Hepatocyte (in vitro differentiated cells): ENCODE data around the gene SPINT4. TPM values are rescaled to one million over a fixed set of nuclear protein-coding genes. Genes with fewer than 3 reads are reported as not detected.

ENCODE experiments used
- microRNA-seq: library from miRNA; unstranded; fragments of <30 nt; microRNA quantifications from one replicate; pipeline ENCODE4, GENCODE V29; 2017
- polyA plus RNA-seq: library from polyadenylated mRNA; unstranded; fragments of >200 nt; fragmentation: Nextera tagmentation; extraction: Ambion mirVana; gene quantifications from 2 replicates; pipeline ENCODE4 v1.2.1, GENCODE V29; 2016
- small RNA-seq: library from RNA; depleted of rRNA; stranded (forward); fragments of <200 nt; gene quantifications from one replicate; pipeline ENCODE3, GENCODE V24; 2014
- total RNA-seq: library from RNA; depleted of rRNA; stranded (reverse); fragments of >200 nt; gene quantifications from 2 replicates; pipeline ENCODE4 v1.2.3, GENCODE V29; 2014

The SPINT4 gene
- total and polyA plus RNA-seq, 2 experiments from 2014 or later = not detected

Small RNA genes lying within 50 kb of the gene (microRNA-seq; reads per million reads assigned to microRNA genes)
- 75.6 reads per million, percentile 58 among the genes with 10 or more reads in this experiment for gene MIR3617

Small RNA genes lying within 50 kb of the gene (small RNA-seq; reads per million reads assigned to genes)
- gene MIR3617 (0.43 reads per million, percentile 30 among the genes with 10 or more reads in this experiment), gene SPINT5P (not detected)

Other genes with a start within 250 kb of the SPINT4 start
- not detected in 2 replicates for gene SPINT3, start 206.7 kb upstream of the SPINT4 start, total RNA-seq
- not detected in 2 replicates for gene SPINT3, start 206.7 kb upstream of the SPINT4 start, polyA plus RNA-seq
- gene WFDC6, start 182.9 kb upstream of the SPINT4 start, total RNA-seq = not detected in 2 replicates
- gene WFDC6, start 182.9 kb upstream of the SPINT4 start, polyA plus RNA-seq = not detected in 2 replicates
- not detected in 2 replicates for gene EPPIN, start 174.9 kb upstream of the SPINT4 start, total RNA-seq
- gene EPPIN, start 174.9 kb upstream of the SPINT4 start, polyA plus RNA-seq = not detected in 2 replicates
- not detected in 2 replicates for gene WFDC8, start 143.1 kb upstream of the SPINT4 start, total RNA-seq
- not detected in 2 replicates for gene WFDC8, start 143.1 kb upstream of the SPINT4 start, polyA plus RNA-seq
- not detected in 2 replicates for gene WFDC10A, start 92.6 kb upstream of the SPINT4 start, total RNA-seq
- gene WFDC10A, start 92.6 kb upstream of the SPINT4 start, polyA plus RNA-seq = not detected in 2 replicates
- gene WFDC9, start 91.1 kb upstream of the SPINT4 start, total RNA-seq = not detected in 2 replicates
- gene WFDC9, start 91.1 kb upstream of the SPINT4 start, polyA plus RNA-seq = not detected in 2 replicates
- gene WFDC11, start 52.1 kb upstream of the SPINT4 start, total RNA-seq = not detected in 2 replicates
- not detected in 2 replicates for gene WFDC11, start 52.1 kb upstream of the SPINT4 start, polyA plus RNA-seq
- gene WFDC13, start 20.3 kb upstream of the SPINT4 start, total RNA-seq = not detected in 2 replicates
- gene WFDC13, start 20.3 kb upstream of the SPINT4 start, polyA plus RNA-seq = 0.29 TPM in 1 of 2 replicates, not detected in the other
- 2.6 TPM in 1 of 2 replicates, not detected in the other for gene WFDC10B, start 17.3 kb upstream of the SPINT4 start, total RNA-seq
- gene WFDC10B, start 17.3 kb upstream of the SPINT4 start, polyA plus RNA-seq = 0.62 and 1.9 TPM in 2 replicates
- 0.72 and 2.6 TPM in 2 replicates for gene WFDC3, start 69.5 kb downstream of the SPINT4 start, total RNA-seq
- 9.9 and 16.8 TPM in 2 replicates for gene WFDC3, start 69.5 kb downstream of the SPINT4 start, polyA plus RNA-seq
- gene DNTTIP1, start 69.6 kb downstream of the SPINT4 start, total RNA-seq = 18.8 and 25.2 TPM in 2 replicates
- 60.3 and 65.1 TPM in 2 replicates for gene DNTTIP1, start 69.6 kb downstream of the SPINT4 start, polyA plus RNA-seq
- gene UBE2C, start 90.3 kb downstream of the SPINT4 start, total RNA-seq = 21.9 and 26.7 TPM in 2 replicates
- gene UBE2C, start 90.3 kb downstream of the SPINT4 start, polyA plus RNA-seq = 46.9 and 49.0 TPM in 2 replicates
- 0.63 TPM in 1 of 2 replicates, not detected in the other for gene TNNC2, start 105.0 kb downstream of the SPINT4 start, total RNA-seq
- 0.51 and 1.8 TPM in 2 replicates for gene TNNC2, start 105.0 kb downstream of the SPINT4 start, polyA plus RNA-seq
- 19.3 and 30.0 TPM in 2 replicates for gene SNX21, start 111.5 kb downstream of the SPINT4 start, total RNA-seq
- gene SNX21, start 111.5 kb downstream of the SPINT4 start, polyA plus RNA-seq = 32.1 and 32.5 TPM in 2 replicates
- gene ACOT8, start 135.0 kb downstream of the SPINT4 start, total RNA-seq = 26.3 and 40.6 TPM in 2 replicates
- 36.5 and 44.0 TPM in 2 replicates for gene ACOT8, start 135.0 kb downstream of the SPINT4 start, polyA plus RNA-seq
- 4.3 and 6.2 TPM in 2 replicates for gene ZSWIM3, start 135.3 kb downstream of the SPINT4 start, total RNA-seq
- gene ZSWIM3, start 135.3 kb downstream of the SPINT4 start, polyA plus RNA-seq = 1.3 and 4.1 TPM in 2 replicates
- 6.4 and 6.9 TPM in 2 replicates for gene ZSWIM1, start 158.9 kb downstream of the SPINT4 start, total RNA-seq
- 4.7 and 5.0 TPM in 2 replicates for gene ZSWIM1, start 158.9 kb downstream of the SPINT4 start, polyA plus RNA-seq
- 5.6 TPM in 1 of 2 replicates, not detected in the other for gene SPATA25, start 165.3 kb downstream of the SPINT4 start, total RNA-seq
- gene SPATA25, start 165.3 kb downstream of the SPINT4 start, polyA plus RNA-seq = 0.41 and 1.4 TPM in 2 replicates
- 11.1 and 12.8 TPM in 2 replicates for gene NEURL2, start 168.9 kb downstream of the SPINT4 start, total RNA-seq
- gene NEURL2, start 168.9 kb downstream of the SPINT4 start, polyA plus RNA-seq = 11.7 and 11.8 TPM in 2 replicates
- gene CTSA, start 169.0 kb downstream of the SPINT4 start, total RNA-seq = 401 and 425 TPM in 2 replicates
- gene CTSA, start 169.0 kb downstream of the SPINT4 start, polyA plus RNA-seq = 716 and 724 TPM in 2 replicates
- gene PLTP, start 189.8 kb downstream of the SPINT4 start, total RNA-seq = 144 and 176 TPM in 2 replicates
- gene PLTP, start 189.8 kb downstream of the SPINT4 start, polyA plus RNA-seq = 623 and 823 TPM in 2 replicates
- 9.7 and 11.8 TPM in 2 replicates for gene PCIF1, start 212.3 kb downstream of the SPINT4 start, total RNA-seq
- gene PCIF1, start 212.3 kb downstream of the SPINT4 start, polyA plus RNA-seq = 26.0 and 32.4 TPM in 2 replicates
- 10.8 and 14.9 TPM in 2 replicates for gene ZNF335, start 249.9 kb downstream of the SPINT4 start, total RNA-seq
- 12.6 and 23.7 TPM in 2 replicates for gene ZNF335, start 249.9 kb downstream of the SPINT4 start, polyA plus RNA-seq